Neural crest cell (in vitro differentiated cells): Measurements from ENCODE around the gene SLC49A3. TPM values are rescaled to one million over a fixed set of nuclear protein-coding genes. Genes with fewer than 3 reads are reported as not detected.

ENCODE experiments used
- DNase-seq: peaks from one replicate; pipeline ENCODE4 v3.0.0; 2021; ENCODE audit warnings: low read depth, mixed read lengths, low spot score
- H3K27ac Mint-ChIP-seq: one replicate; pipeline ENCODE4 v1.8.0; 2021; ENCODE audit warnings: mild to moderate bottlenecking, mixed read lengths; ENCODE audit not compliant: unreplicated experiment
- H3K27me3 Mint-ChIP-seq: 2 replicates; pipeline ENCODE4 v1.8.0; 2021; ENCODE audit warnings: low read depth, mild to moderate bottlenecking, mixed read lengths
- H3K36me3 Mint-ChIP-seq: 2 replicates; pipeline ENCODE4 v1.8.0; 2021; ENCODE audit warnings: low read depth, mild to moderate bottlenecking, mixed read lengths
- H3K4me1 Mint-ChIP-seq: 2 replicates; pipeline ENCODE4 v1.8.0; 2021; ENCODE audit warnings: mixed read lengths
- H3K4me3 Mint-ChIP-seq: one replicate; pipeline ENCODE4 v1.8.0; 2021; ENCODE audit warnings: mild to moderate bottlenecking, mixed read lengths
- H3K9me3 Mint-ChIP-seq: 2 replicates; pipeline ENCODE4 v1.8.0; 2021; ENCODE audit warnings: mixed read lengths
- CTCF ChIP-seq: fragments of 200-600 bp; sonication (generic); conservative IDR thresholded peaks from 2 replicates; pipeline ENCODE4 v1.5.0; 2021; ENCODE audit warnings: antibody characterized with exemption, mild to moderate bottlenecking
- total RNA-seq: library from RNA; stranded (reverse); gene quantifications from 2 replicates; pipeline ENCODE4 v1.2.1, GENCODE V29; 2021

SLC49A3 gene
- total RNA-seq, 1 donor from 2014 or later: 0.91 TPM

GRCh38 chr4:633406-633805 lies 55.5 kb downstream of the SLC49A3 start:
- H3K4me1 Mint-ChIP-seq: peaks cover 4% of the 10 kb centered on the region
- peaks cover 6% of the 10 kb centered on the region for H3K36me3 Mint-ChIP-seq
- DNase-seq: no peak
- no peak overlapping the region for H3K27ac Mint-ChIP-seq
- H3K4me3 Mint-ChIP-seq: no peak overlapping the region
- no peaks in the 10 kb centered on the region for H3K27me3 Mint-ChIP-seq
- H3K9me3 Mint-ChIP-seq: peaks cover 7% of the 10 kb centered on the region
- no peak for TF ChIP-seq CTCF

DNA sequence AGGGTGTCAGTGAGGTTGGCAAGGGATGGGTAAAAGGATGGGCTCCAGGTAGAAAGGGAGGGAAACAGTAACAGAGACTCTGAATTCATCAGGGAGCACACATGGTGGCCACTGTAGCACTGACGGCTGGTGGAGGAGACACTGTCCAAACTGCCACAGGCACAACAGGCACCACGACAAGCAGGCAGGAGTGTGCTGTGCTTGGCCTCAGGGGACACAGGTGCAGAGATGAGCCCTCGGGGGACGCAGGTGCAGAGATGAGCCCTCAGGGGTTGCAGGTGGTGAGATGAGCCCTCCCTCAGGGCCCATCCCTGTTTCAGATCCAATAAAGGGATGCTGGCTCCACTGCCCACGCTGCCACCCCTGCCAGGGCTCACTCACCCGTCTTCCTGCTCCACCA lies 56.0 kb downstream of the SLC49A3 start:
- DNase-seq: no peak
- TF ChIP-seq CTCF: no peak
- peaks cover 7% of the 10 kb centered on the region for H3K9me3 Mint-ChIP-seq
- H3K36me3 Mint-ChIP-seq: peaks cover 6% of the 10 kb centered on the region
- H3K4me3 Mint-ChIP-seq: no peak overlapping the region
- no peak overlapping the region for H3K27ac Mint-ChIP-seq
- no peaks in the 10 kb centered on the region for H3K27me3 Mint-ChIP-seq
- peaks cover 4% of the 10 kb centered on the region for H3K4me1 Mint-ChIP-seq

DNA sequence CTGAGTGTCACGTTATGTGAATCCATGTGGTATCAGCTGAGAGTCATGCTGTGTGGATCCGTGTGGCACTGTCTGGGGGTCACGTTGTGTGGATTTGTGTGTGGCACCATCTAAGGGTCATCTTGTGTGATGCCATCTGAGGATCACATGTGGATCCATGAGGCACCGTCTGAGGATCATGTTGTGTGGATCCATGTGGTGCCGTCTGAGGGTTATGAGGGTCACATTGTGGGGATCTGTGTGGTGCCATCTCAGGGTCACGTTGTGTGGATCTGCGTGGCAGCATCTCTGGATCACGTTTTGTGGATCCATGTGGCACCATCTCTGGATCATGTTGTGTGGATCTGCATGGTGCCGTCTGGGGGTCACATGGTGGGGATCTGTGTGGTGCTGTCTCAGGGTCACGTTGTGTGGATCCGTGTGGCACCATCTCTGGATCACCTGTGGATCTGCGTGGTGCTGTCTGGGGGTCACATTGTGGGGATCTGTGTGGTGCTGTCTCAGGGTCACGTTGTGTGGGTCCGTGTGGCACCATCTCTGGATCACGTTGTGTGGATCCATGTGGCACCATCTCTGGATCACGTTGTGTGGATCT lies 56.7 kb downstream of the SLC49A3 start:
- no peak for TF ChIP-seq CTCF
- no peak overlapping the region for H3K4me3 Mint-ChIP-seq
- DNase-seq: no peak
- peaks cover 6% of the 10 kb centered on the region for H3K36me3 Mint-ChIP-seq
- no peaks in the 10 kb centered on the region for H3K27me3 Mint-ChIP-seq
- H3K4me1 Mint-ChIP-seq: no peaks in the 10 kb centered on the region
- peaks cover 7% of the 10 kb centered on the region for H3K9me3 Mint-ChIP-seq
- no peak overlapping the region for H3K27ac Mint-ChIP-seq

Other genes starting within 250 kb of the SLC49A3 start
- 36.6 and 37.5 TPM in 2 replicates for gene ZNF721, start 190.0 kb downstream of the SLC49A3 start, total RNA-seq
- gene PIGG, start 189.9 kb downstream of the SLC49A3 start, total RNA-seq: 51.1 and 52.5 TPM in 2 replicates
- 0.26 and 0.32 TPM in 2 replicates for gene TMEM271, start 112.9 kb downstream of the SLC49A3 start, total RNA-seq
- gene PDE6B, start 63.6 kb downstream of the SLC49A3 start, total RNA-seq: 3.4 and 4.1 TPM in 2 replicates
- gene ATP5ME, start 14.9 kb downstream of the SLC49A3 start, total RNA-seq: 278 and 281 TPM in 2 replicates
- 10.6 and 10.8 TPM in 2 replicates for gene MYL5, start 14.6 kb downstream of the SLC49A3 start, total RNA-seq
- 58.5 and 61.2 TPM in 2 replicates for gene PCGF3, start 16.7 kb upstream of the SLC49A3 start, total RNA-seq
- 2.0 and 2.5 TPM in 2 replicates for gene CPLX1, start 137.0 kb upstream of the SLC49A3 start, total RNA-seq
- gene GAK, start 243.2 kb upstream of the SLC49A3 start, total RNA-seq: 83.4 and 87.7 TPM in 2 replicates
- 15.2 and 22.1 TPM in 2 replicates for gene TMEM175, start 243.3 kb upstream of the SLC49A3 start, total RNA-seq